Neural progenitor cell (in vitro differentiated cells): ENCODE measurements around the gene PLPP3.

Source experiments
- EZH2 ChIP-seq: fragments of 200-600 bp; sonication (generic); IDR thresholded peaks from 2 replicates; pipeline ENCODE4 v1.6.1; 2017; ENCODE audit warnings: antibody characterized with exemption, mild to moderate bottlenecking, moderate library complexity
- TF ChIP-seq, protein P1 (sequence below): fragments of 200-600 bp; sonication (generic); IDR thresholded peaks from 2 replicates; pipeline ENCODE4 v1.5.1; 2017; ENCODE audit warnings: antibody characterized with exemption, mild to moderate bottlenecking

DNA sequence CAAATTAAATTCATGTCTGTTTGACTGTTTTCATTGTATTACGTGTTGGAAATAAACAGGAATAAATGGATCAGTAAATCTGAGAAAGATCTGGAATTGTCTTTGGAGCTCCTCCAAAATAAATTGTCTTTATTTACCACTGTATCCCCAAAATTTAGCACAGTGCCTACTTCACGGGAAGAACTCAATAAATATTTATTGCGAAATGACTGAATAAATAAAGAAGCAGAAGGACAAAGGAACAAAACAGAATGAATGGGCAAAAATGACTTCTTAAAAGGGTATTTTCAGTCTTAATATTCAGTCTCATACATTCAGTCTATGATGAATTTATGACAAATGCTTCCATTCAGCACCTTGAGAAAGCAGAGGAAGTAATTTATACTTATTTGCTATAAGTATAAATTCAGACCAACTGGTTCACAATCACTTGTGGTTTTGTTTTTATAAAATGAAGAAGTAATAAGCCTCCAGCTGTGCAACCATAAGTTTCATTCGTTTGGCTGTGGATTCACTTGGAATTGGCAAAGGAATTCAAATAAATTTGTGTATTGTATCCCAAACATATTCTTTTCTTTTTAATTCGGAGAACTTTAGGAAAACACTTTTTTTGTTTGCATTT lies 46.6 kb upstream of the PLPP3 start:
- TF ChIP-seq, protein P1, sequence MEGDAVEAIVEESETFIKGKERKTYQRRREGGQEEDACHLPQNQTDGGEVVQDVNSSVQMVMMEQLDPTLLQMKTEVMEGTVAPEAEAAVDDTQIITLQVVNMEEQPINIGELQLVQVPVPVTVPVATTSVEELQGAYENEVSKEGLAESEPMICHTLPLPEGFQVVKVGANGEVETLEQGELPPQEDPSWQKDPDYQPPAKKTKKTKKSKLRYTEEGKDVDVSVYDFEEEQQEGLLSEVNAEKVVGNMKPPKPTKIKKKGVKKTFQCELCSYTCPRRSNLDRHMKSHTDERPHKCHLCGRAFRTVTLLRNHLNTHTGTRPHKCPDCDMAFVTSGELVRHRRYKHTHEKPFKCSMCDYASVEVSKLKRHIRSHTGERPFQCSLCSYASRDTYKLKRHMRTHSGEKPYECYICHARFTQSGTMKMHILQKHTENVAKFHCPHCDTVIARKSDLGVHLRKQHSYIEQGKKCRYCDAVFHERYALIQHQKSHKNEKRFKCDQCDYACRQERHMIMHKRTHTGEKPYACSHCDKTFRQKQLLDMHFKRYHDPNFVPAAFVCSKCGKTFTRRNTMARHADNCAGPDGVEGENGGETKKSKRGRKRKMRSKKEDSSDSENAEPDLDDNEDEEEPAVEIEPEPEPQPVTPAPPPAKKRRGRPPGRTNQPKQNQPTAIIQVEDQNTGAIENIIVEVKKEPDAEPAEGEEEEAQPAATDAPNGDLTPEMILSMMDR, result no peak
- no peak for TF ChIP-seq EZH2
